Adrenal gland (tissue), 5 donors: ENCODE results near the gene C14orf132.

Source experiments
- CTCF ChIP-seq, 6 experiments: fragments of 450-650 bp in 4 of 6; fragments of 200-600 bp in 2 of 6; sonication (generic) in 1 of 6; IDR thresholded peaks; 1 replicate in 5 of 6; 2 replicates in 1 of 6; pipeline versions ENCODE4 v1.5.1 to v1.8.0; 2016 to 2021; ENCODE audit warnings: antibody characterized with exemption in 6 of 6, mild to moderate bottlenecking in 2 of 6, moderate library complexity in 1 of 6
- POLR2A ChIP-seq, 2 donors: fragments of 450-650 bp; IDR thresholded peaks; one replicate each; pipeline ENCODE4 v1.6.1; 2017; ENCODE audit warnings: antibody characterized with exemption in 2 of 2, mild to moderate bottlenecking in 2 of 2, moderate library complexity in 1 of 2
- donor health status: DM: no; HTN: no; CAD: no.

DNA sequence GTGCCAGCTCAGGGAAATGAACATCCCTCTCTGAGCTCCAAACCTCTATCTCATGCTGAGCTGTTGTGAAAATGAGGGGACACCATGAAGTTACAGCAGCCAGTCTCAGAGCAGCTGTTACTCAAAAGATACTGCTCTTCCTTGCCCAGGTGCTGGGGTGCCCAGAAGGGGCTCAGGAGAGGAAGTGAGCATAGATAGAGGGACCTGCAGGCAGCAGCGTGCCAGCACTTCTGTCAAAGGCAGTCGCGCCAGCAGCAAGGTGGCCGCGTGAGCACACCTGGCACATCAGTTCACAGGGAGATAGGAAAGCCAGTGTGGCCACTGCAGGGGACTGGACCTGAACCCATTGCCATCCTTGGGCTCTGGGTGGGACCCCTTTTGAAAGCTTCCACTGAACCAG is 27.8 kb downstream of the C14orf132 start:
- TF ChIP-seq CTCF (IDR thresholded peaks at IDR 0.05): no peak
- TF ChIP-seq POLR2A (IDR thresholded peaks at IDR 0.05): no peak
